Mesodermal cell (in vitro differentiated cells): ENCODE measurements around the gene CACNA1E.
"Not testable (repeated sequence)": the region's sequence is repeated elsewhere in the genome, so short reads cannot be mapped to it uniquely, and the experiment has no call there.

ENCODE experiments used
- H3K27ac ChIP-seq: 2 replicates; pipeline ENCODE4 v1.7.0; 2013; ENCODE audit warnings: mild to moderate bottlenecking, low read depth, low read length, moderate library complexity; ENCODE audit not compliant: severe bottlenecking
- H3K36me3 ChIP-seq: 2 replicates; pipeline ENCODE4 v1.7.1; 2013; ENCODE audit warnings: mild to moderate bottlenecking, low read length, moderate library complexity; ENCODE audit not compliant: control insufficient read depth, insufficient read depth
- H3K4me1 ChIP-seq: one replicate; pipeline ENCODE4 v1.7.1; 2013; ENCODE audit warnings: mild to moderate bottlenecking, low read length; ENCODE audit not compliant: insufficient read depth, control insufficient read depth, poor library complexity, severe bottlenecking
- H3K4me3 ChIP-seq: 2 replicates; pipeline ENCODE4 v1.7.0; 2013; ENCODE audit warnings: low read length, control low read depth, mild to moderate bottlenecking; ENCODE audit not compliant: insufficient read depth, poor library complexity, severe bottlenecking; ENCODE audit errors: extremely low read depth
- H3K9me3 ChIP-seq: 2 replicates; pipeline ENCODE4 v1.7.1; 2013; ENCODE audit warnings: mild to moderate bottlenecking, low read length, moderate library complexity; ENCODE audit not compliant: control insufficient read depth
- WGBS, 2 experiments: methylation state at CpG; one replicate each; pipeline ENCODE4 v1.1.5; 2013; ENCODE audit warnings: missing lambda C conversion rate in 2 of 2; ENCODE audit not compliant: insufficient coverage in 2 of 2; 5-methylcytosine and 5-hydroxymethylcytosine counted together

Gene CACNA1E

DNA sequence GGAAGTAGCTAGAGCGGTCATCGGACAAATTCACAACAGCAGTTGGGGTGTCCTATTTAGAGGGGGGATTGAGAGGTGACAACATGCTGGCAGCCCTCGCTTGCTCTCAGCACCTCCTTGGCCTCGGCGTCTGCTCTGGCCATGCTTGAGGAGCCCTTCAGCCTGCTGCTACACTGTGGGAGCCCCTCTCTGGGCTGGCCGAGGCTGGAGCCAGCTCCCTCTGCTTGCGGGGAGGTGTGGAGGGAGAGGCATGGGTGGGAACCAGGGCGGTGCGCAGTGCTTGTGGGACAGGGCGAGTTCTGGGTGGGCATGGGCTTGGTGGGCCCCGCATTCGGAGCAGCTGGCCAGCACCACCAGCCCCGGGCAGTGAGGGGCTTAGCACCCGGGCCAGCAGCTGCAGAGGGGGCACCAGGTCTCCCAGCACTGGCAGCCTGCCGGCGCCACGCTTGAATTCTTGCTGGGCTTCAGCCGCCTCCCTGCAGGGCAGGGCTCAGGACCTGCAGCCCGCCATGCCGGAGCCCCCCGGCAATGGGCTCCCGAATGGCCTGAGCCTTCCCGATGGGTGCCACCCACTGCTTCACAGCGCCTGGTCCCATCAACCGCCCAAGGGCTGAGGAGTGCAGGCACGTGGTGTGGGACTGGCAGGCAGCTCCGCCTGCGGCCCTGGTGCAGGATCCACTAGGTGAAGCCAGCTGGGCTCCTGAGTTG lies 349.0 kb downstream of the CACNA1E start:
- WGBS, 2 experiments, result 90 to 91% methylated on average over 21 of the region's 28 CpGs
- not testable (repeated sequence) for H3K36me3 ChIP-seq, H3K4me3 ChIP-seq, H3K9me3 ChIP-seq, H3K4me1 ChIP-seq, H3K27ac ChIP-seq

DNA sequence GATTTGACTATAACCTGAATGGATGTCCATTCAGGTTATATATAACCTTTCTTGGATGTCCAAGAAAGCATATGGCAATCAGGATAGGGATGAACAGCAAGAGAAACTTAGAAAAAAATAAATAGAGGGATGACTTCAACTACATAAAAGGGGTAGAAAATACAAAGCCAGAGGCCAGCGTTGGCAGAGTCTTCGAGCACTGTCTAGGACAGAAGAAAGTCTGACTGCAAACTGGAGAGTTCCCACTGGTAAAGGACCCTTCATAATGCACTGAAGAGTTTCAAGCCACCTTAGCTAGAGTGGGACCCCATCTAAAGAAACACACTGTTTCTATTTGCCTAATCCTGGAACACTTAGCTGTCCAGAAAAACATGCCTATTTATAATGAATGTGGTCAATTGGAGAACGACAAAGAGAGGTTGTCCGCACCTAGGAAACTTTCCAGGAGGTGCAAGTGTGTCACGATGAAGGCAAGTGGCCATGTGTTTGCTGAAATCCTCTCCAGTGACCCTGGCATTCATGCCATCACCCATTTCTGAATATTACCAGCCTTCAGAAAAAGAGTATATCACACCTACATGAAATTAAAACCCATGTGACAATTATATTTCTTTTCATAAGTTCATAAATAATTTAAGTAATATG lies 362.8 kb downstream of the CACNA1E start:
- H3K4me1 ChIP-seq, result no peaks in the 10 kb centered on the region
- WGBS, 2 experiments, result 72 to 88% methylated on average over 5 of the region's 5 CpGs
- H3K27ac ChIP-seq, result no peak overlapping the region
- no peaks in the 10 kb centered on the region for H3K9me3 ChIP-seq
- H3K36me3 ChIP-seq, result no peaks in the 10 kb centered on the region
- no peak overlapping the region for H3K4me3 ChIP-seq

DNA sequence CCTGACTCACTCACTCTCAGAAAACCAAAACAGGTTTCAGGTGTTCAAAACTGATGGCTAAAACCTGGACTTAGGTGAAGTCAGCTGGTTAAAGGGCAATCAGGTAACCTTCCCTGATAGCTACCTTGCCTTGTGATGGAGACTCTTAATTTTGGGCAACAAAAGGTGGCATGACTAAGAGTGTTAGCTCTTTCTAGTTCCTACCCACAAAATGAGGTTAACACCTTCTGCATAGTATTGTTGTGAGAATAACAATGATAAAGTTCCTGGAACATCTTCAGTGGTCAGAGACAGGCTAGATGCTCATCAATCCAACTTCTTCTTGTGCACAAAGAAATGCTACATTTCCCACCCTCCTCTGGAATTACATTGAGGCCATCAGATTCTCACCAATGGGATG lies 363.4 kb downstream of the CACNA1E start:
- H3K4me3 ChIP-seq, result no peak overlapping the region
- no peaks in the 10 kb centered on the region for H3K4me1 ChIP-seq
- no peak overlapping the region for H3K27ac ChIP-seq
- H3K36me3 ChIP-seq, result no peaks in the 10 kb centered on the region
- H3K9me3 ChIP-seq, result no peaks in the 10 kb centered on the region

DNA sequence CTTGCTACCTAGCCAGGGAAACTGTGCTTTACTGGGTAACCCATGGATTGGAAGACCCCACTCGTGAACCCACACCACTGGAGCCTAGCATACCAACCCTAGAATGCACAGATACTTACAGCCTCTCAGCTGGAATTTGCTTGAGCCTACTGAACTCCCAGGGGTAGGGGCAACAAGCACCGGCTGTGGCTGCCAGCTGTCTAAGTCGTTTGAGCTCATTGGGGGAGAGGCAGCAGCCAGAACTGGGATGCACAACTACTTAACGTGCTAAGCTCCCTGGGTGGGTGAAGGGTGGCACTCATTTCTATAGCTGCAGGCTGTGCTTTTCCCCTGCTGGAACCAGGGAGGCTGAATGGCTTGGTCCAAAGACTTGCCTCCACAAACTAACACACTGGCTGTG lies 365.8 kb downstream of the CACNA1E start:
- WGBS, 2 experiments, result 73 to 78% methylated on average over 3 to 4 of the region's 4 CpGs
- no peaks in the 10 kb centered on the region for H3K9me3 ChIP-seq
- H3K4me1 ChIP-seq, result no peaks in the 10 kb centered on the region
- H3K36me3 ChIP-seq, result no peaks in the 10 kb centered on the region
- no peak overlapping the region for H3K27ac ChIP-seq
- no peak overlapping the region for H3K4me3 ChIP-seq

DNA sequence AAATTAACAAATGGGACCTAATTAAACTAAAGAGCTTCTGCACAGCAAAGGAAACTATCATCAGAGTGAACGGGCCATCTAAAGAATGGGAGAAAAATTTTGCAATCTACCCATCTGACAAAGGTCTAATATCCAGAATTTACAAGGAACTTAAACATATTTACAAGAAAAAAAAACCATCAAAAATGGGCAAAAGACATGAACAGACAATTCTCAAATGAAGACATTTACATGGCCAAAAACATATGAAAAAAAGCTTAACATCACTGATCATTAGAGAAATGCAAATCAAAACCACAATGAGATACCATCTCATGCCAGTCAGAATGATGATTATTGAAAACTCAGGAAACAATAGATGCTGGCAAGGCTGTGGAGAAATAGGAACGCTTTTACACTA lies 370.9 kb downstream of the CACNA1E start:
- not testable (repeated sequence) for H3K9me3 ChIP-seq, H3K4me3 ChIP-seq, H3K36me3 ChIP-seq, H3K4me1 ChIP-seq, H3K27ac ChIP-seq
- 83 to 100% methylated on average over 1 of the region's 2 CpGs for WGBS, 2 experiments

DNA sequence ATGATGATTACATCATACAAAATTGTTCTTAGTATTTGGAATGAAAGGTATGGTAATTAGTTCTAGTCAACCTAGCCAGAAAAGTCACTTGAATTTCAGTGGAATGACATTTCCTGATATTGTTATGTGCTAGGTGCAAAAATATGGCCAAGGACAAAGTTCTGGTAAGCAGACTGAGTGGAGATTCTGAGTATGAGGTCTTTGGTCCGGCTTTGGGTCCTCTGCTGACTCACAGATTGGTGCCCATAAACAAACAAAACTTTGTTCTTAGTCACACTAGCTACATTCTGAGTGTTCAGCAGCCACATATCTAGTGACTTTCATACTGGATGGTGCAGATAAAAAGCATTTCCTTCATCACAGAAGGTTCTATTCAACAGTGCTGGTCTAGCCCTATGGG lies 372.1 kb downstream of the CACNA1E start:
- Histone ChIP-seq H3K4me1 (no peaks in the 10 kb centered on the region), H3K27ac (no peak overlapping the region), H3K9me3 (no peaks in the 10 kb centered on the region), H3K36me3 (no peaks in the 10 kb centered on the region), H3K4me3 (no peak overlapping the region)
- WGBS, 2 experiments, result no CpG with 5 or more reads among the region's 1 CpG
